HepG2 (cell line): ENCODE measurements around the gene C5AR2. TPM values are rescaled to one million over a fixed set of nuclear protein-coding genes. Genes with fewer than 3 reads are reported as not detected.

ENCODE experiments used
- AKAP8 ChIP-seq: sonication (generic); formaldehyde crosslinking; IDR thresholded peaks from 2 replicates; pipeline ENCODE4 v1.5.1; 2020; ENCODE audit warnings: mild to moderate bottlenecking, missing genetic modification reagents
- CREB3 ChIP-seq: sonication (generic); formaldehyde crosslinking; IDR thresholded peaks from 2 replicates; pipeline ENCODE4 v1.5.0; 2020; ENCODE audit warnings: missing genetic modification reagents
- E2F1 ChIP-seq: sonication (generic); formaldehyde crosslinking; IDR thresholded peaks from 2 replicates; pipeline ENCODE4 v1.5.0; 2020; ENCODE audit warnings: missing genetic modification reagents
- ELF1 ChIP-seq: sonication (generic); formaldehyde crosslinking; IDR thresholded peaks from 2 replicates; pipeline ENCODE4 v1.4.0; 2020; ENCODE audit warnings: missing genetic modification reagents
- FOXK2 ChIP-seq: fragments of 450-650 bp; IDR thresholded peaks from 2 replicates; pipeline ENCODE4 v1.6.1; 2016
- GTF2F1 ChIP-seq: fragments of 150-350 bp; IDR thresholded peaks from 2 replicates; pipeline ENCODE4 v1.6.1; 2014; ENCODE audit warnings: low read length
- KDM5A ChIP-seq: fragments of 200-600 bp; sonication (generic); IDR thresholded peaks from 2 replicates; pipeline ENCODE4 v1.7.0; 2018; ENCODE audit warnings: antibody characterized with exemption, mild to moderate bottlenecking, low read length, borderline replicate concordance
- KLF16 ChIP-seq, 2 experiments: sonication (generic) in 1 of 2; formaldehyde crosslinking in 1 of 2; IDR thresholded peaks; 2 replicates each; pipeline versions ENCODE4 v1.6.1 to v1.8.0; 2016 to 2023; ENCODE audit warnings: missing genetic modification reagents in 2 of 2, missing compliant biosample characterization in 1 of 2
- MAF1 ChIP-seq: sonication (generic); formaldehyde crosslinking; IDR thresholded peaks from 2 replicates; pipeline ENCODE4 v1.5.0; 2020; ENCODE audit warnings: missing genetic modification reagents, borderline replicate concordance
- MED1 ChIP-seq: sonication (generic); formaldehyde crosslinking; IDR thresholded peaks from 2 replicates; pipeline ENCODE4 v1.4.0; 2020; ENCODE audit warnings: missing genetic modification reagents
- MXI1 ChIP-seq: IDR thresholded peaks from 3 replicates; pipeline ENCODE4 v1.6.1; 2012; ENCODE audit warnings: low read depth, low read length, inconsistent platforms, borderline replicate concordance
- NCOA2 ChIP-seq: sonication (generic); formaldehyde crosslinking; IDR thresholded peaks from 2 replicates; pipeline ENCODE4 v1.8.0; 2022; ENCODE audit warnings: inconsistent platforms
- NFYC ChIP-seq: IDR thresholded peaks from 2 replicates; pipeline ENCODE4 v1.6.1; 2016; ENCODE audit warnings: missing genetic modification reagents, missing compliant biosample characterization
- NR2F1 ChIP-seq, 2 experiments: fragments of 450-650 bp in 1 of 2; formaldehyde crosslinking in 1 of 2; IDR thresholded peaks; 2 replicates each; pipeline versions ENCODE4 v1.5.0 to v1.6.1; 2016 to 2020; ENCODE audit warnings: mild to moderate bottlenecking in 1 of 2, missing compliant biosample characterization in 1 of 2, missing genetic modification reagents in 1 of 2, moderate library complexity in 1 of 2
- NR2F2 ChIP-seq: IDR thresholded peaks from 2 replicates; pipeline ENCODE4 v1.6.1; 2012; ENCODE audit warnings: low read depth, inconsistent platforms, borderline replicate concordance
- PCBP2 ChIP-seq: fragments of 200-400 bp; formaldehyde crosslinking; optimal IDR thresholded peaks from 2 replicates; pipeline ENCODE3; 2018; ENCODE audit warnings: low read length, low read depth; ENCODE audit not compliant: poor library complexity, severe bottlenecking
- PREB ChIP-seq: sonication (generic); formaldehyde crosslinking; IDR thresholded peaks from 2 replicates; pipeline ENCODE4 v1.4.0; 2020; ENCODE audit warnings: missing genetic modification reagents
- RFX5 ChIP-seq: IDR thresholded peaks from 2 replicates; pipeline ENCODE4 v1.6.1; 2011; ENCODE audit warnings: low read depth, low read length, improper control_type of control experiment
- RORA ChIP-seq: sonication (generic); formaldehyde crosslinking; IDR thresholded peaks from 2 replicates; pipeline ENCODE4 v1.5.0; 2020; ENCODE audit warnings: mild to moderate bottlenecking, missing genetic modification reagents, moderate library complexity
- SALL1 ChIP-seq: sonication (generic); formaldehyde crosslinking; IDR thresholded peaks from 2 replicates; pipeline ENCODE4 v1.8.0; 2022; ENCODE audit warnings: mild to moderate bottlenecking, missing genetic modification reagents
- SMAD1 ChIP-seq: sonication (generic); formaldehyde crosslinking; IDR thresholded peaks from 2 replicates; pipeline ENCODE4 v1.4.0; 2020; ENCODE audit warnings: missing genetic modification reagents, low read depth, mild to moderate bottlenecking, borderline replicate concordance
- SSRP1 ChIP-seq: IDR thresholded peaks from 2 replicates; pipeline ENCODE4 v1.6.1; 2016; ENCODE audit warnings: control low read depth
- ZBTB21 ChIP-seq: sonication (generic); formaldehyde crosslinking; IDR thresholded peaks from 2 replicates; pipeline ENCODE4 v1.4.0; 2020; ENCODE audit warnings: missing genetic modification reagents
- ZNF224 ChIP-seq: sonication (generic); formaldehyde crosslinking; IDR thresholded peaks from 2 replicates; pipeline ENCODE4 v1.5.0; 2020; ENCODE audit warnings: mild to moderate bottlenecking, missing genetic modification reagents
- ZNF329 ChIP-seq: sonication (generic); formaldehyde crosslinking; IDR thresholded peaks from 2 replicates; pipeline ENCODE4 v1.9.0; 2021; ENCODE audit warnings: low read depth, mild to moderate bottlenecking, missing genetic modification reagents
- ZNF510 ChIP-seq: sonication (generic); formaldehyde crosslinking; IDR thresholded peaks from 2 replicates; pipeline ENCODE4 v1.4.0; 2020; ENCODE audit warnings: low read depth, mild to moderate bottlenecking, missing genetic modification reagents
- ZNF547 ChIP-seq: sonication (generic); formaldehyde crosslinking; IDR thresholded peaks from 2 replicates; pipeline ENCODE4 v1.5.1; 2020; ENCODE audit warnings: mild to moderate bottlenecking, missing genetic modification reagents
- ZNF589 ChIP-seq: sonication (generic); formaldehyde crosslinking; conservative IDR thresholded peaks from 2 replicates; pipeline ENCODE4 v1.8.0; 2022; ENCODE audit warnings: mild to moderate bottlenecking, moderate library complexity, missing genetic modification reagents
- ZNF749 ChIP-seq: sonication (generic); formaldehyde crosslinking; IDR thresholded peaks from 2 replicates; pipeline ENCODE4 v1.8.0; 2022; ENCODE audit warnings: mild to moderate bottlenecking, missing genetic modification reagents, moderate library complexity, borderline replicate concordance
- polyA plus RNA-seq, 8 experiments: library from polyadenylated mRNA; depleted of rRNA in 3 of 8; stranded (reverse) in 7 of 8; unstranded in 1 of 8; fragments of >200 nt; fragmentation: Illumina TruSeq in 4 of 8; extraction: Trizol in 4 of 8; gene quantifications; 2 replicates each; pipeline versions ENCODE4 v1.2.1 to v1.2.3, GENCODE V29; 2011 to 2016; ENCODE audit warnings: low read depth in 4 of 8, missing spikeins in 1 of 8, mixed read lengths in 1 of 8; ENCODE audit not compliant: insufficient read depth in 1 of 8
- total RNA-seq, 5 experiments: library from RNA; depleted of rRNA; stranded (reverse); fragments of >200 nt; fragmentation: Illumina TruSeq; extraction: Trizol; gene quantifications; 2 replicates each; pipeline ENCODE4 v1.2.3, GENCODE V29; 2016; ENCODE audit warnings: low read depth in 1 of 5

Gene C5AR2
- total and polyA plus RNA-seq, 2 of the 13 experiments (the other 11 are each of a cell fraction or from before 2014, with no cell fraction given) = 0.09 to 0.24 TPM

DNA sequence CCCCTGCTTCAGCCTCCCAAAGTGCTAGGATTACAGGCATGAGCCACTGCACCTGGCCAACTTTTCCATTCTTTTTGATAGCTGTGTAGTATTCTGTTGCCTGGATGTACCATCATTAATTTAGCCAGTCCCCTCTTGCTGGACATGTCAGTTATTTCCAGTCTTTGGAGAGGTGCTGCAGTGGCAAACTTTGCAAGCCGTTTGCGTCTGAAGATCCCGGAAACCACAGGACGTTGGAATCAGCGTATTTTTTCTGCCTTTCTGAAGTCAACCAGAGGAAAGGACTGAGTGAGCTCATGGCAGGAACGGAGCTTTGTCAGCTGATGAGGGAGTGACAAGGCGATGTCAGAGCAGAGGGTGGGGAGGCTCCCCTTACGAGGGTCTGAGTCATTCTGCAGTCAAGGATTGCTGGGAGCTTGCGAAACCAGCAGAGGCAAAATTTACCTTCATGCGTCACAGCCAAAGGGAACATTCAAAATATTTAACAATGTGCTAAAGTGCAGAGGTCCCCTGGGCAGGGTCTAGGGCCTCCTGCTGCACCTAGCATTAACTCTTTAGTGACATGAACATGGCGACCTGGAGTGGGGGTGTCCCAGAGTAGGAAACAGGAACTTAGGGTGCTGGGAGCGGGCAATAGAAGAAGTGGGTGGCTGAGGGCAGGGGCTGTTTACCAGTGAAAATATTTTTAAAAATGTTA, 16.7 kb upstream of the C5AR2 start (continued):
- TF ChIP-seq ELF1 (CRISPR knock-in tag) = peak; percentile 55; the same call in 1 of the 2 replicates
- peak in 1 of 2 experiments; percentile 77; a peak in 1 of 4 replicates for TF ChIP-seq KLF16 (CRISPR knock-in tag; IDR thresholded peaks at IDR 0.05)
- TF ChIP-seq KDM5A = no peak
- peak; percentile 67; the same call in 1 of the 2 replicates for TF ChIP-seq ZNF224 (CRISPR knock-in tag)
- no peak for TF ChIP-seq NFYC (CRISPR knock-in tag)
- peak; percentile 94 for TF ChIP-seq MED1 (CRISPR knock-in tag)
- peak; percentile 77 for TF ChIP-seq ZNF589
- TF ChIP-seq E2F1 (CRISPR knock-in tag) = no peak
- TF ChIP-seq RORA (CRISPR knock-in tag) = no peak
- TF ChIP-seq NCOA2 (CRISPR knock-in tag) = peak; percentile 87
- peak; percentile 55; the same call in 1 of the 2 replicates for TF ChIP-seq RFX5
- TF ChIP-seq ZNF749 (CRISPR knock-in tag) = no peak
- TF ChIP-seq PCBP2 = no peak
- no peak for TF ChIP-seq PREB (CRISPR knock-in tag)
- peak; percentile 14 to 52; a peak in 2 of 4 replicates for TF ChIP-seq NR2F1 (CRISPR knock-in tag; IDR thresholded peaks at IDR 0.05)
- no peak for TF ChIP-seq ZNF547 (CRISPR knock-in tag)
- peak; percentile 98 for TF ChIP-seq ZBTB21 (CRISPR knock-in tag)
- no peak for TF ChIP-seq FOXK2
- peak; percentile 98 for TF ChIP-seq SALL1 (CRISPR knock-in tag)
- 0 out of 2 replicates have a peak, but pooled peaks have one; percentile 33 for TF ChIP-seq MAF1 (CRISPR knock-in tag)
- TF ChIP-seq AKAP8 (CRISPR knock-in tag) = 0 out of 2 replicates have a peak, but pooled peaks have one; percentile 28
- TF ChIP-seq ZNF329 (CRISPR knock-in tag) = peak; percentile 53; the same call in 1 of the 2 replicates
- TF ChIP-seq CREB3 (CRISPR knock-in tag) = no peak
- TF ChIP-seq SSRP1 (CRISPR knock-in tag) = no peak
- TF ChIP-seq NR2F2 = peak; percentile 71; the same call in 1 of the 2 replicates
- no peak for TF ChIP-seq GTF2F1
- TF ChIP-seq MXI1 = peak; percentile 73; the same call in 1 of the 3 replicates
- no peak for TF ChIP-seq SMAD1
- no peak for TF ChIP-seq ZNF510
